SU-DHL-6 (cell line): ENCODE results near the gene TAOK1.

Source experiments
- CTCF ChIP-seq: fragments of 200-600 bp; sonication (generic); IDR thresholded peaks from one replicate; pipeline ENCODE4 v1.5.1; 2017; ENCODE audit warnings: antibody characterized with exemption, mild to moderate bottlenecking, low read length, moderate library complexity; ENCODE audit not compliant: insufficient read depth, poor library complexity, severe bottlenecking
- EZH2phosphoT487 ChIP-seq: fragments of 200-600 bp; sonication (generic), shearing (Covaris generic); conservative IDR thresholded peaks from 2 replicates; pipeline ENCODE4 v1.6.1; 2018; ENCODE audit warnings: mild to moderate bottlenecking, antibody characterized with exemption, low read length, moderate library complexity, mixed read lengths

GRCh38 chr17:29575511-29576213 is 185.5 kb downstream of the TAOK1 start:
- no peak for TF ChIP-seq CTCF
- no peak for TF ChIP-seq EZH2phosphoT487
